H1 (cell line): Measurements from ENCODE around the gene LITAF.

Experiments
- TAF7 ChIP-seq: optimal IDR thresholded peaks from 2 replicates; pipeline ENCODE3; 2011; ENCODE audit warnings: low read depth, mild to moderate bottlenecking, inconsistent platforms, low read length, moderate library complexity, borderline replicate concordance
- YY1 ChIP-seq: IDR thresholded peaks from 2 replicates; pipeline ENCODE4 v1.6.1; 2011; ENCODE audit warnings: low read depth, mild to moderate bottlenecking, low read length

DNA sequence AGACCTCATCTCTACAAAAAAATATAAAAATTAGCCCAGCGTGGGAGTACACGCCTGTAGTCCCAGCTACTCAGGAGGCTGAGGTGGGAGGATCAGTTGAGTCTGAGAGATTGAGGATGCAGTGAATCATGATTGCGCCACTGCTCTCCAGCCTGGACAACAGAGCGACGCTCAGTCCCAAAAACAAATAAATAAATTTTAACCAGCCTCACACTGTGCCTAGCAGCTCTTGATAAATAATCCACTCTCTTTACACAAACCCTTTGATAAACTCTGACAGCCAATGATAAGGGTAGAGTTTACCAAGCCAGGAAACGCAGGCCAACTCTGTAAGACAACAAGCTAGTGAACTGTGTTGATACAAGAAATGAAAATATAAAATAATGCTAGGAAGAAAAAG lies 32.7 kb downstream of the LITAF start:
- TF ChIP-seq YY1 (no peak), TAF7 (no peak)
